Measurements from ENCODE around the gene KLHL34.

The KLHL34 gene

GRCh38 chrX:21675931-21676330, 17.8 kb upstream of the KLHL34 start:
- Histone ChIP-seq H3K79me2 (ENCODE audit: control insufficient read depth, insufficient read depth, low read length, unreplicated experiment) (no peaks in the 10 kb centered on the region), H3K36me3 (ENCODE audit: insufficient read depth, low read length) (no peaks in the 10 kb centered on the region), H3K4me1 (ENCODE audit: control insufficient read depth, insufficient read depth, low read length, unreplicated experiment) (no peaks in the 10 kb centered on the region), H3K27me3 (ENCODE audit: insufficient read depth, low read length) (no peaks in the 10 kb centered on the region), H3K4me3 (ENCODE audit: low read depth, low read length) (no peak overlapping the region), H2AFZ (ENCODE audit: low read length, unreplicated experiment) (no peak overlapping the region), H3K27ac (ENCODE audit: low read depth, low read length) (no peak overlapping the region)

DNA sequence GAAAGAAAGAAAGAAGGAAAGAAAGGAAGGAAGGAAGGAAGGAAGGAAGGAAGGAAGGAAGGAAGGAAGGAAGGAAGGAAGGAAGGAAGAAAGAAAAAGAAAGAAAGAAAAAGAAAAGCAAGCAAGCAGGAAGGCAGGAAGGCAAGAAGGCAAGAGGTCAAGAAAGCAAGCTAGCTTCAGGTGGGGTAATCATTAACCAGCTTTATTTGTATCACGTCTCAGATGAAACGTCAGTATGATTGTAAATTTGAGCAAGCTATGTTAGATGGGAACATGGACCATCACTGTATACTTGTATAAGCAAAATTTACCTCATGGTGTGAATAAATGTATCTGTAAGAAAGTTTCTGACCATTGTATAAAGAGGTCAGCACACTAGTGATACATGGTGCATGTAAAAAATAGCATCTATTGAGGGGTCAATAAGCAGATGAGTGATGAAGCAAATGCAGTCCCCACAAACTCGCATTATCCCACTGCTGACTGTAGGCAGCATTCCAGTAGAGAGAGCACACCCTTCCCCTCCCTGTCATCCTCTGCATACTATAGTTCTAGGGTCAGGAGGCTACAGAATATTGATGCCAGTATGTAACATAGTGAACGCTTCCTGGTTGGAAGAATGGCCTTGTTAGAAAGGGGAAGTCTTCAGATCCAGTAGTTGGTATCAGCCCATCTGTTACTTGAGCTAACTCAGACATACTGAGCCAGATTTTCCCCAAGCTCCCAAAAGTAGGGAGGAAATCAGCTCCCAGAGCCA, 16.5 kb upstream of the KLHL34 start:
- H3K36me3 ChIP-seq (ENCODE audit: insufficient read depth, low read length), result no peaks in the 10 kb centered on the region
- H3K79me2 ChIP-seq (ENCODE audit: control insufficient read depth, insufficient read depth, low read length, unreplicated experiment), result no peaks in the 10 kb centered on the region
- H3K27ac ChIP-seq (ENCODE audit: low read depth, low read length), result no peak overlapping the region
- no peak overlapping the region for H2AFZ ChIP-seq (ENCODE audit: low read length, unreplicated experiment)
- no peaks in the 10 kb centered on the region for H3K4me1 ChIP-seq (ENCODE audit: control insufficient read depth, insufficient read depth, low read length, unreplicated experiment)
- no peaks in the 10 kb centered on the region for H3K27me3 ChIP-seq (ENCODE audit: insufficient read depth, low read length)
- no peak overlapping the region for H3K4me3 ChIP-seq (ENCODE audit: low read depth, low read length)

- H2AFZ ChIP-seq (ENCODE audit: low read length, unreplicated experiment), result no peak overlapping the region
- peaks cover 12% of the 10 kb centered on the region; the same call in 1 of the 2 replicates for H3K27me3 ChIP-seq (ENCODE audit: insufficient read depth, low read length)
- no peak overlapping the region for H3K27ac ChIP-seq (ENCODE audit: low read depth, low read length)
- H3K4me3 ChIP-seq (ENCODE audit: low read depth, low read length), result no peak overlapping the region
- H3K79me2 ChIP-seq (ENCODE audit: control insufficient read depth, insufficient read depth, low read length, unreplicated experiment), result no peaks in the 10 kb centered on the region
- H3K4me1 ChIP-seq (ENCODE audit: control insufficient read depth, insufficient read depth, low read length, unreplicated experiment), result no peaks in the 10 kb centered on the region
- no peaks in the 10 kb centered on the region for H3K36me3 ChIP-seq (ENCODE audit: insufficient read depth, low read length)
These were observed 8.5 kb upstream of the KLHL34 start for GRCh38 chrX:21666679-21667078.

- H3K4me1 ChIP-seq (ENCODE audit: control insufficient read depth, insufficient read depth, low read length, unreplicated experiment), result no peaks in the 10 kb centered on the region
- H2AFZ ChIP-seq (ENCODE audit: low read length, unreplicated experiment), result no peak overlapping the region
- no peak overlapping the region for H3K27ac ChIP-seq (ENCODE audit: low read depth, low read length)
- no peaks in the 10 kb centered on the region for H3K36me3 ChIP-seq (ENCODE audit: insufficient read depth, low read length)
- peaks cover 12% of the 10 kb centered on the region; the same call in 1 of the 2 replicates for H3K27me3 ChIP-seq (ENCODE audit: insufficient read depth, low read length)
- no peaks in the 10 kb centered on the region for H3K79me2 ChIP-seq (ENCODE audit: control insufficient read depth, insufficient read depth, low read length, unreplicated experiment)
- no peak overlapping the region for H3K4me3 ChIP-seq (ENCODE audit: low read depth, low read length)
These were observed 8.1 kb upstream of the KLHL34 start for GRCh38 chrX:21666252-21666651.

- Histone ChIP-seq H3K27ac (ENCODE audit: low read depth, low read length) (no peak overlapping the region), H3K79me2 (ENCODE audit: control insufficient read depth, insufficient read depth, low read length, unreplicated experiment) (no peaks in the 10 kb centered on the region), H3K27me3 (ENCODE audit: insufficient read depth, low read length) (peaks cover 26% of the 10 kb centered on the region; the same call in 1 of the 2 replicates), H3K4me1 (ENCODE audit: control insufficient read depth, insufficient read depth, low read length, unreplicated experiment) (no peaks in the 10 kb centered on the region), H3K4me3 (ENCODE audit: low read depth, low read length) (no peak overlapping the region), H2AFZ (ENCODE audit: low read length, unreplicated experiment) (no peak overlapping the region), H3K36me3 (ENCODE audit: insufficient read depth, low read length) (no peaks in the 10 kb centered on the region)
These were observed 4.6 kb upstream of the KLHL34 start for GRCh38 chrX:21662761-21663160.

DNA sequence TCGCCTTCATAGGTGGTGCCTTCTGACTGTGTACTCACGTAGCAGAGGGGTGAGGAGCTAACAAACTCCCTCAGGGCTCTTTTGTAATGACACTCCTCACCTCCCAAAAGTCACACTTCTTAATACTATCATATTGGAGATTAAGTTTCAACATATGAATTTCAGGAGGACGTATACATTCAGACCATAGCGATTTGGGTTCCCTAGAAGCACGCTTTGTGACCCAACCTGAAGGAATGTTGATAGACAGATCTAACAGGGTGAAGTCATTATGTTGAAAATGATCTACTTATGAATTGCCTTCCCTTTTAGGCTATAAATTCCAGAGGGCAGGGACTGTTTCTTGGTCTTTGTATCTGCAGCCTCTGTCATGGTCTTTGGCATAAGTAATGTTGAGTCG, 3.2 kb upstream of the KLHL34 start:
- Histone ChIP-seq H3K36me3 (ENCODE audit: insufficient read depth, low read length) (no peaks in the 10 kb centered on the region), H2AFZ (ENCODE audit: low read length, unreplicated experiment) (no peak overlapping the region), H3K4me3 (ENCODE audit: low read depth, low read length) (no peak overlapping the region), H3K79me2 (ENCODE audit: control insufficient read depth, insufficient read depth, low read length, unreplicated experiment) (no peaks in the 10 kb centered on the region), H3K27ac (ENCODE audit: low read depth, low read length) (no peak overlapping the region), H3K4me1 (ENCODE audit: control insufficient read depth, insufficient read depth, low read length, unreplicated experiment) (no peaks in the 10 kb centered on the region), H3K27me3 (ENCODE audit: insufficient read depth, low read length) (peaks cover 33% of the 10 kb centered on the region; the same call in 1 of the 2 replicates)

DNA sequence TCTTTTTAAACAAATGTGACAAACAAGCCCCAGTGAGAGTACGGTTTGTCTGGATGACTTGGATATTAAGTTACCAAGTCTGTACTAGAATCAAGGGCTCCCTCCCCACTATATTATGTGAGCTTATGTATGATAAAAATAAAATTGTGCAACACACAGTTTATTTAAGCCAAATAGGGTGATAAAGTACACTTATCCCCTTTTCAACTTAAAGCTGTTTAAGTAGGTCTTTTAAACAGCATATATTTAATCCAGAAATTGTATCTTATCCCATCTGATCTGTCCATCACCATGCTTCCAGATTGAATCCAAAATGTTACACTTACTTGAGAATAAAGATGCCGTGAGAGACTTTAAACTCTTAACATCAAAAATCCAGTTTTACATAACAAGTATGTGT, 2.0 kb upstream of the KLHL34 start:
- H3K79me2 ChIP-seq (ENCODE audit: control insufficient read depth, insufficient read depth, low read length, unreplicated experiment), result no peaks in the 10 kb centered on the region
- H3K4me1 ChIP-seq (ENCODE audit: control insufficient read depth, insufficient read depth, low read length, unreplicated experiment), result no peaks in the 10 kb centered on the region
- H3K27me3 ChIP-seq (ENCODE audit: insufficient read depth, low read length), result peaks cover 36% of the 10 kb centered on the region; the same call in 1 of the 2 replicates
- H2AFZ ChIP-seq (ENCODE audit: low read length, unreplicated experiment), result no peak overlapping the region
- no peak overlapping the region for H3K4me3 ChIP-seq (ENCODE audit: low read depth, low read length)
- H3K36me3 ChIP-seq (ENCODE audit: insufficient read depth, low read length), result no peaks in the 10 kb centered on the region
- no peak overlapping the region for H3K27ac ChIP-seq (ENCODE audit: low read depth, low read length)

DNA sequence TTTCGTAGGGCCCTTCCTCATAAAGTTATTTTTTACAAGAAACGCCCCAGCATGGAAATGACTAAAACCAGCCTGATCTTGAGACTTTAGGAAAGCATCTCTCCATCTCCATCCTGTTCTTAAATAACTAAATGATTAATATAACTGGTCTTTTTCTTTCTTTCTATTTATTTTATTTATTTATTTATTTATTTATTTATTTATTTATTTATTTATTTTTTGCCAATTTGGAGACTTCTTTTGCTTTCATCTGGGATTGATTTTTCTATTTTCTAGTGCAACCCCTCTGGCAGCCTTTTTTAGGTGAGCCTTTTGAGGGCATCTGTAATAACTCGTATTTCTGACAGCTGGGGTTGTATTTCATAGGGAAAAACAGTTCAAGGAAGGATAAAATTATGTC, 1.2 kb upstream of the KLHL34 start:
- Histone ChIP-seq H3K4me3 (ENCODE audit: low read depth, low read length) (no peak overlapping the region), H3K27me3 (ENCODE audit: insufficient read depth, low read length) (peaks cover 34% of the 10 kb centered on the region; the same call in 1 of the 2 replicates), H2AFZ (ENCODE audit: low read length, unreplicated experiment) (no peak overlapping the region), H3K27ac (ENCODE audit: low read depth, low read length) (no peak overlapping the region), H3K36me3 (ENCODE audit: insufficient read depth, low read length) (no peaks in the 10 kb centered on the region), H3K79me2 (ENCODE audit: control insufficient read depth, insufficient read depth, low read length, unreplicated experiment) (no peaks in the 10 kb centered on the region), H3K4me1 (ENCODE audit: control insufficient read depth, insufficient read depth, low read length, unreplicated experiment) (no peaks in the 10 kb centered on the region)

DNA sequence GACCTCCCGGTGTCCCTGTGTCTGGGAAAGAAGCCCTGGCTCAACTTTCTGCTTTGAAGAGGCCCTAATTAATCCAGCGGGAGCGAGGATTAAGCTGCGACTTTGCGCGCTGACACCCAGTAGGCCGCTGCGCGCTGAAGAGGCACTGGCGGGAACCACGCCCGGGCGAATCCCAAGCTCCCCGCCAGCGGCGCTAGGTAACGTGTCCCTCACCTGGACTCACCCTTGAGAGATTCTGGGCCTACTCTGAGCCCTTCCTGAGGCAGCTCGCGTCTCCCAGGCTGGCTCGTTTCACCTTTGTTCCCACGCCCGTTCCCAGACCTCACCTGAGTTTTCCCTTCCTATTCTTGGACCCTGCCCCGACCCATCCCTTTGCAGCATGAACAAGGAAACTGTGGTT, 616 bp upstream of the KLHL34 start:
- H3K4me1 ChIP-seq (ENCODE audit: control insufficient read depth, insufficient read depth, low read length, unreplicated experiment), result no peaks in the 10 kb centered on the region
- H2AFZ ChIP-seq (ENCODE audit: low read length, unreplicated experiment), result no peak overlapping the region
- no peak overlapping the region for H3K27ac ChIP-seq (ENCODE audit: low read depth, low read length)
- H3K4me3 ChIP-seq (ENCODE audit: low read depth, low read length), result peak overlapping the region; percentile 67
- H3K27me3 ChIP-seq (ENCODE audit: insufficient read depth, low read length), result peaks cover 33% of the 10 kb centered on the region; the same call in 1 of the 2 replicates
- no peaks in the 10 kb centered on the region for H3K36me3 ChIP-seq (ENCODE audit: insufficient read depth, low read length)
- H3K79me2 ChIP-seq (ENCODE audit: control insufficient read depth, insufficient read depth, low read length, unreplicated experiment), result no peaks in the 10 kb centered on the region

DNA sequence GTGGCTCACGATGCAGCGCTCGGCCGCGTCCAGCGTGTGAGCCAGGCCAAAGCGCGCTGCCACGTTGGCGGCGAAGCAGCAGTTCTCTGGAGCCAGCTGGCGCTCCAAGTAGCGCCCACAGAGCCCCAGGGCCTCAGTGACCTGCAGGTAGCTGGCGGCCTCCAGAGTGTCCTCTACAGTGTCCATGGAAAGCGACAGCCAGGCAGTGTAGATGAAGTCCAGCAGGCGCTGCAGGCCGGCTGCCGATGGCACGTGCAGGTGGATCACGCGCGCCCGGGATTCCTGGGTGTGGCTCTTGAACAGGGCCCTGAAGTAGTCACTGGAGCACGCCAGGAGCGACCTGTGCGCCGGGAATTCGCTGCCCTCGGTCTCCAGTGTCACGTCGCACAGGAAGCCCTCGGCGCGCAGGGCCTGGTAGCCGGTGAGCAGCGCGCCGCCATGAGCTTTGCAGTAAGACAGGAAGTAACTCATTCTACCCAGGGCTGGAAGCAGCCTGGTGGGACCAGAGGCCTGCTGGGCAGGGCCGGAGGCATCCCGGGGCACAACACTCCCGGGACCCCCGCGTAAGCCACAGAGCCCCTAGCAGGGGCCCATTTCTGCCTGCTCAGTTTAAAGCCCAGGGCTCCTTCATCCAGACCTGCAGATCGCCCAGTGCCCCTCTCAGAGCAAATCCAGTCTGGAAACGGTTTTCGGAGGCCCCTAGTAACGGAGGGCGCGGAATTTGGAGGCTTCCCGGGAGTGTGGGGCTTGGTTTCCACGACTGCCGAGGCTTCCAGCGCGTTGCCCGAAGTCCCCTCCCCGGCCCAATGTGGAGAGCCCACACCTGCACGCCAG, 595 bp downstream of the KLHL34 start:
- Histone ChIP-seq H3K27ac (ENCODE audit: low read depth, low read length) (no peak overlapping the region), H3K79me2 (ENCODE audit: control insufficient read depth, insufficient read depth, low read length, unreplicated experiment) (no peaks in the 10 kb centered on the region), H3K36me3 (ENCODE audit: insufficient read depth, low read length) (no peaks in the 10 kb centered on the region), H3K4me3 (ENCODE audit: low read depth, low read length) (peak overlapping the region; percentile 67; the same call in 1 of the 2 replicates), H3K27me3 (ENCODE audit: insufficient read depth, low read length) (peaks cover 25% of the 10 kb centered on the region; the same call in 1 of the 2 replicates), H3K4me1 (ENCODE audit: control insufficient read depth, insufficient read depth, low read length, unreplicated experiment) (no peaks in the 10 kb centered on the region), H2AFZ (ENCODE audit: low read length, unreplicated experiment) (peak overlapping the region; percentile 25)
